Epithelial cell of esophagus (primary cell): ENCODE measurements around the gene GNAT3.

Source experiments
- DNase-seq: peaks from one replicate; pipeline ENCODE4 v3.0.0; 2010; ENCODE audit warnings: low read depth
- H3K4me3 ChIP-seq: 2 replicates; pipeline ENCODE4 v1.5.1; 2011; ENCODE audit warnings: mild to moderate bottlenecking, low read length, control low read depth
- TF ChIP-seq, protein P1 (sequence below): IDR thresholded peaks from 2 replicates; pipeline ENCODE4 v1.5.1; 2011; ENCODE audit warnings: low read depth, mild to moderate bottlenecking, low read length, control low read depth, inconsistent platforms; ENCODE audit not compliant: insufficient read depth; ENCODE audit errors: missing control alignments

GNAT3 gene

DNA sequence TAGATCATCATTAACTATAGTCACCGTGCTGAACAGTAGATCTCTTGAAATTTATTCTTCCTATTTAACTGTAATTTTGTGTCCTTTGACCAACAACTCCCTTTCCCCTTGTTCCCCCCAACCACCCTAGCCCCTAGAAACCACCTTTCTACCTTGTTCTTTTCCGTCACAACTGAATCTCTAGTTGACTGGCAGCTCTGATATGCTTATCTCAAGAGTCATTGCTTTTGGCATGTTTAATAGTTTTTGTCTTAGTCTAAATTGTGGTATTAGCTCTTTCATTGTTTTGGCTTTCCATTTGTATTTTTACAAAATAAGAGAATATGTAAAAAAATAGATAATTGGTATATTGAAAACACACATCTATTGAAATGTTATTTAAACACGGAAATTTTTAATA is 1.8 kb downstream of the GNAT3 start:
- no peak overlapping the region for H3K4me3 ChIP-seq
- DNase-seq: no peak
- TF ChIP-seq, protein P1, sequence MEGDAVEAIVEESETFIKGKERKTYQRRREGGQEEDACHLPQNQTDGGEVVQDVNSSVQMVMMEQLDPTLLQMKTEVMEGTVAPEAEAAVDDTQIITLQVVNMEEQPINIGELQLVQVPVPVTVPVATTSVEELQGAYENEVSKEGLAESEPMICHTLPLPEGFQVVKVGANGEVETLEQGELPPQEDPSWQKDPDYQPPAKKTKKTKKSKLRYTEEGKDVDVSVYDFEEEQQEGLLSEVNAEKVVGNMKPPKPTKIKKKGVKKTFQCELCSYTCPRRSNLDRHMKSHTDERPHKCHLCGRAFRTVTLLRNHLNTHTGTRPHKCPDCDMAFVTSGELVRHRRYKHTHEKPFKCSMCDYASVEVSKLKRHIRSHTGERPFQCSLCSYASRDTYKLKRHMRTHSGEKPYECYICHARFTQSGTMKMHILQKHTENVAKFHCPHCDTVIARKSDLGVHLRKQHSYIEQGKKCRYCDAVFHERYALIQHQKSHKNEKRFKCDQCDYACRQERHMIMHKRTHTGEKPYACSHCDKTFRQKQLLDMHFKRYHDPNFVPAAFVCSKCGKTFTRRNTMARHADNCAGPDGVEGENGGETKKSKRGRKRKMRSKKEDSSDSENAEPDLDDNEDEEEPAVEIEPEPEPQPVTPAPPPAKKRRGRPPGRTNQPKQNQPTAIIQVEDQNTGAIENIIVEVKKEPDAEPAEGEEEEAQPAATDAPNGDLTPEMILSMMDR: no peak

DNA sequence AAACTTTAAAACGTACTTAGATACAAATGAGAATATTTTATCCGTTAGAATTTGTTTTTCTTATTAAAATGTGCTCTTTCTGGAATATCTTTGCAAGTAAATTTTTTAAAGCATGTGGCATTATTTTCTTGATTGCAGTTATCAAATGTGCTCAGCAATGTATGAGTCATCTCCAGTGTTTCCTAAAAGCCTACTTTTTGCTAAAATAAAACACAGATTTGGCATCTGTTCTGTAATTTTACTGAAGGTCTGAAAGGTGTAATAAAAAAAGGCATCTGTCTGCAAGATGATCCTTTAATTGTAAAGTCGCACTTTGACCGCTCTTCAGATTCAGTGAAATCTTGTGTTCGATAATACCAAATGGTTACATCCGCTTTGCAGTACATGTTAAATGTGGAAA is 3.4 kb downstream of the GNAT3 start:
- H3K4me3 ChIP-seq: no peak overlapping the region
- TF ChIP-seq, protein P1: no peak
- DNase-seq: no peak

DNA sequence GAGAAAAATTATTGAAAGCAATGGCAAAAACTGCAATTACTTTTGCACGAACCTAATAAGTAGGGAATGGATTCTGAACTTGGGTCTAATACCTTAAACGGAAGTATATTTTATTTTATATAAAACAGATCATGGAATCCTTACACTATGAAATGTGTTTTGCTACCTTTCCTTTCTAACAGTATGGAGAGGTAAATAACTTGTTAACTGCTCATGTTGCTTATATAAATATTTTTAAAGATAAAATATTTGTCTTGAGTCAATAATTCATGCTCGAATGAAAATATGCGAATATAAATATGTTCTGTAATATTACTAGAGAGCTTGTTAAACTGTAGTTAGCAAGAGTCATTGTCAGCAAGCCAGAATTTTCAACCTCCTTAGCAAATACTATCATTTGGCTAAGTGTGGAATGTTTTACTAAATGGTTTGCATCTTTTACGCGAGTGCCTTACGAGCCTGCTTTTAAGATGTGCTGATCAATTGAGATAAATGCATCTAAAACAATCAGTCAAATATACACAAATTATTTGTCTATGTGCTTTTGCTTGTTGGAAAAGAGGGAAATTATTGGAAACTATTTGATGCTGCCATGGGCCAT is 5.9 kb downstream of the GNAT3 start:
- TF ChIP-seq, protein P1: no peak
- H3K4me3 ChIP-seq: no peak overlapping the region
- no peak for DNase-seq

DNA sequence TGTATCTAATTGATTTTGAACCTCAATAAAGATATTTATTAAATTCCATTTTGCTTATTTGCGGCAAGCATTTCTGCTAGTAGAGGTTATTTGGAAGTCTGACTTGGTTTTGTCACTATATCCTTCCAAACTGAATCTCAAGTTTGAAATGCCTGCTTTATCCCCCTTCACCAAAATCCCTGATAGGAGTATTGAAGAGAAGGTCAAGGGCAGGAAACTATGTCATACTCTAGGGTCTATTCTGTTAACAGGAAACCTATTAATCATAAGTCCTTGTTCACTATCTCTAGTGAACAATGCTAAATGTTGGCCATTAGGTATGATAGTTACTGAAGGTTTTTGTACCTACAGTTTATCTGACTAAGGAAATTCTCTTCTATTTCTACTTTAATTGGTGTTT is 11.5 kb downstream of the GNAT3 start:
- DNase-seq: no peak
- no peak overlapping the region for H3K4me3 ChIP-seq
- TF ChIP-seq, protein P1: no peak

DNA sequence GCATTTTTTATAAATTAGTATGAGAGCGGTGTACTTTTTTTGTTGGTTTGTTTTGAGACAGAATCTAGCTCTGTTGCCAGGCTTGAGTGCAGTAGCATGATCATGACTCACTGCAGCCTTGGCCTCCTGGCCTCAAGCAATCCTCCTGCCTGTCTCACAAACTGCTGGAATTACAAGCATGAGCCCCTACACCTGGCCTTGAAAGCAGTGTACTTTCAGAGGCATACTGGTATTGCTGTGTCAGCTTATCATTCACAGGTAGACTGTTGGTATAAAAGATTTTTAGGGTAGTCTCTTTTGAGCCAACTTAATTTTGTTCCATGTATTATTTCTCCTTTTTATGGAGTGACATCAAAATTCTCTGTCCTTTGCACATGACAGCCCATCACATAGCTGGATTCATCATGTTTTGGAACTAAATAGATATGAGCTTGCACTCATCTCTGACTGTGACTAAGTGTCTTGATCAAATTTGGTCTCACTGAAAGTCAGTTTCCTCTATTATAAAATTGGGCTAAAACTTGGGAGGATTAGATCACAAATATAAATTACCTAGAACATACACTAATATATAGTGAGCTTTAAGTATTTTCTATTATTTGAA is 12.4 kb downstream of the GNAT3 start:
- TF ChIP-seq, protein P1: no peak
- peak; percentile 96 for DNase-seq
- H3K4me3 ChIP-seq: no peak overlapping the region

DNA sequence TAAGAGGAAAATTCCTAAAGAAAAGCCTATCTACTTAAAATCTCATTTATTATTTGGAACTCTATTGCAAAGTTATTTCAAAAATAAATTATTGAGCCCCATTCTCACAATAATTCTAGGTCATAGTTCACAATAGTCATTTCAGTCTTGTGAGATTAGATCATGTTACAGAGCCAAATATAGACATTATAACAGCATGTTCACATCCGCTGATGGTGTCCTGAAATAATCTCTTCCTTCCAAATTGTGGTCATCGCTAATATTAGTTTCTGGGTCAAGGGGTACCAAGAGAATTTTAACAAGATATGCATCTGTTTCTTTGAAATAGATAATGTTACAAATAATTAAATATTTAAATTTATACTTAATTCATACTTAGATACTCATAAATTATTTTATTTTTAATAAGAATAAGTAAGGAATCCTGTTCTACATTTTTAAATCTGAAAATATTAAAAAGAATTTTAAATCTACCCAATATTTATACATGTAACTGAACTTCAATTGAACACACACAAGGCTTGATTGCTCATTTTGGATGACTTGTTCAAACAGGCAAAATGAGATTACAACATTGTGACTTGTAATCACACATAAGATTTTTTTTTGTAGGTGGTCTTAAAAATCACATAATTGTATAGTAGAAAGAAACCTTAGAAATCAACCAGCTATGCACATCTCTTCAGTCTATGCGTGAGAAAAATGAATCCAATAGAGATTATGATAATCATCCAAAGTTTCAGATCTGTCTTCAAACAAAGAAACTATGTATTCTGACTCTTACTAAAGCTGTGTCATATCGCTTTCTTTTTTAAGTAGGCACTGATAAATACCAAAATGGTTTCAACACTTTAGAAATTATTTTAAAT is 13.1 kb downstream of the GNAT3 start:
- no peak overlapping the region for H3K4me3 ChIP-seq
- TF ChIP-seq, protein P1: no peak
- peak; percentile 87 for DNase-seq

DNA sequence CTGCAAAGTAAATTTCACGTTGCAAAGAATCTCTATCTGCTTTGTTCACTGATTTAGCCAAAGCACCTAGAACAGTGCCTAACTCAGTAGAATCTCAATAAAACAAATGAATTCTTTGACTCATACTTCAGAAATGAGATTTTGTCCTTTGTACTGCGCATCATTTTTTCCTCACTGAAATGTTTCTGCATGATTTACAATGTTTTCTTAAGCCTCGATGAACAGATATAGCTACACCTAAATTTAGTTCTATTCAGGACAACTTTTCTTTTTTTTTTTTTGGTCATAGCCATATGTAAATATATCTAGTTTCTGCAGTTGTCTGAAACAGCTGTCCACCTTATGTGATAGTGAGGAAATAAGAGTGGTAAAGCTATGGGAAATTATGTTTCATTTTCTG is 15.3 kb downstream of the GNAT3 start:
- TF ChIP-seq, protein P1: no peak
- no peak for DNase-seq
- no peak overlapping the region for H3K4me3 ChIP-seq
